ENCODE results near the gene PRKAG2.

Gene PRKAG2

GRCh38 chr7:151808400-151809145 is 68.3 kb downstream of the PRKAG2 start:
- no peak overlapping the region for H3K27ac ChIP-seq
- no peak for DNase-seq (ENCODE audit: low read depth, low spot score)

GRCh38 chr7:151807846-151808245 is 69.1 kb downstream of the PRKAG2 start:
- no peak for DNase-seq (ENCODE audit: low read depth, low spot score)
- H3K27ac ChIP-seq = no peak overlapping the region

DNA sequence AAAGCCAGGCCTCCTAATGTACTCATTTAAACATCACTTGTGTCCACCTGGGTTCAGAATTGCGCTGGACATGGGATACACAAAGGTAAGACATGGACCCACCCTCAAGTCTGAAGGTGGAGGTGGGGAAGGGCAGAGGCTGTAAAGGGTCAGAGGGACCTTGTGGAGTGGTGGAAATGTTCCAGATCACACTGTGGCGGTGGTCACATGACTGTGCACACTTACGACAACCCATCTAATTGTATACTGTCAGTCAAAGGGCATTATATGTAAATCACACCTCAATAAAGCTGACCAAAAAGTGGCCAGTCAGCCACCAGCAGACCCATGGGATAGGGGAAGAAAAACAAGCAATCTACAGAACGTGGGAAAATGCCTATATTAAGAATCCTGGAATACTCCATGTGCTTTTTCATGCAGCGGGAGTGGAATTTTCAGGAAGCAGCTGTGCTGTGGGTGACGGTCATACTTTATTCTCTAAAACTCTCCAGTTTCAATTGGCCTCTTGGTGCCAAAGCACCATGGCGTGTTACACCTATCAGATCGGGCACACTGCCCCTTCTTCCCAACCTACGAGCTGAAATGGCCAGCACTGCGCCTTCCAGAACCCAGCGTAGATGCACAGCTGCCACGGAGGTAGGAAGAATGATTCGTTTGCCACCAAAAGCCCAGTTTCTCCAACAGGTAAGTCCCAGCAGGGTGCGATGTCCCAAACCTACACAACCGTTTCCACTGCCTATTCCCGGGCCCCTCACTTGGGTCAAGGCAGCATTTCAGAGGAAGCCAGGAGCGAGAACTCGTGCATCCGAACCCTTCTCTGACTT is 69.8 kb downstream of the PRKAG2 start:
- no peak overlapping the region for H3K27ac ChIP-seq
- no peak for DNase-seq (ENCODE audit: low read depth, low spot score)

- H3K27ac ChIP-seq = no peak overlapping the region
- DNase-seq (ENCODE audit: low read depth, low spot score) = no peak
Observed at GRCh38 chr7:151806204-151806603, 70.7 kb downstream of the PRKAG2 start.

GRCh38 chr7:151805191-151805590 is 71.7 kb downstream of the PRKAG2 start:
- H3K27ac ChIP-seq = no peak overlapping the region
- DNase-seq (ENCODE audit: low read depth, low spot score) = no peak

DNA sequence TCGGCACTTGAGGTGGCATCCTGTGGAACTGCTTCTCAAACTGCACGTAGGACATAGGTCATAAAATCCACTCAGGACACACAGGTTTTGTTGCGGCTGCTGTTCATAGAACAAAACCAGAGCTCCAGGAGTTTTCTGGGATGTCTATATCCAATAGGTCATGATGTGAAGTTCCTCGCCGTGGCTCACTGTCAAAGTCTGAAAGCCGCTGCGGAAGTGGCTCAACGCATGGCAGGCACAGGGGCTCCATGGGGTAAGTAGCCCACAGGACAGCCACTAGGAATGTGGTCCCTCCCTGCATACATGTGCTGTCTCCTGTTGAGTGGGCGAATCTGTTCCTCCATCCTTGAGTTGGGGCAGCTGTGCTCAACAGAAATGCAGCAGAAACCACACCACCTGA is 72.2 kb downstream of the PRKAG2 start:
- no peak overlapping the region for H3K27ac ChIP-seq
- no peak for DNase-seq (ENCODE audit: low read depth, low spot score)

DNA sequence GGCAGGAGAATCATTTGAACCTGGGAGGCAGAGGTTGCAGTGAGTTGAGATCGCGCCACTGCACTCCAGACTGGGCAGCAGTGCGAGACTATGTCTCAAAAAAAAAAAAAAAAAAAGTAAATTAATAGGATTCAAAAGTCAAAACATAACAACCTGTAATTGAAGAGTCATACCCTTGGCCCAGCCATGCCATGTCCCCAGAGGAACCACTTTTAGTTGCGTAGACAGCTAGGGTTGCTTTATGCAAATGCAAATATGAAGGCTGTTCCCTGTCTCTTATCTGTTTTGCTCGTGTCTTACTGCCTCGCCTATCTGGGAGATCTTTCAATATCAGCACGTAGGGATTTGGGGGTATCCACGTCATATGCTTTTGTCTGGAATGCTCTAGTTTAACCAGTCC is 73.1 kb downstream of the PRKAG2 start:
- DNase-seq (ENCODE audit: low read depth, low spot score) = no peak
- H3K27ac ChIP-seq = no peak overlapping the region

GRCh38 chr7:151802469-151802846 is 74.5 kb downstream of the PRKAG2 start:
- no peak for DNase-seq (ENCODE audit: low read depth, low spot score)
- H3K27ac ChIP-seq = no peak overlapping the region

DNA sequence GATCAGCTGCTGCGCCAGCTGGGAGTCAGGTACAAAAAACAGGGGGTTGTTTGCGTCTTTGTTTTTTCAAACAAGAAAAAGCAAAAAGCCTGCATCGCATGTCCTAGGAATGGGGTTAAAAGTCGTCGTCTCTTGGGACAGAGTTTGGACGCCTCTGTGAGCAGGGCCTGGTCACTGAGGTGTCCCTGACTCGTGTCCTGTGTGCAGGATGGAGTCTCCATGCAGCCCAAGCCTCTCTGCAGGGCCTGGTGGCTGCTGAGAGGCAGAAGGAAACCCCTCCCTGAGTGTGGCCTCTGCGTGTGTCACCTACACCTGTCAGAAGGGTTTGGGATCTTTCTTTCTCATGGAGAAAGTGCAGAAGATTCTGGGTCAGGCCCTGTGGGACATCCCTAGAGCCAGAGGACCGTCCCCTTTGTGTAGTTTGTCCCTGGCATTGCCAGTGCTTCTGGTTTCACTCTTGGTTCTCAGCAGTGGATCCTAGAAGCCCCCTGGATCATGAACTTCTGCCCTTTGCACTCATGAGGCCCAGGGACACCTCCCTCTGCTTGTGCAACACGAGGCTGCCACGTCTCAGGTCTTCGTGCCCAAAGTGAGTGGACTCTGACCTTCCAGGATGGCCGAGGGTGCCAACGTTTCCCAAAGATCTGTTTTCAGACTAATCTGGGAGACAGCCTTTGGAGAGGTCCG is 75.0 kb downstream of the PRKAG2 start:
- DNase-seq (ENCODE audit: low read depth, low spot score) = no peak

DNA sequence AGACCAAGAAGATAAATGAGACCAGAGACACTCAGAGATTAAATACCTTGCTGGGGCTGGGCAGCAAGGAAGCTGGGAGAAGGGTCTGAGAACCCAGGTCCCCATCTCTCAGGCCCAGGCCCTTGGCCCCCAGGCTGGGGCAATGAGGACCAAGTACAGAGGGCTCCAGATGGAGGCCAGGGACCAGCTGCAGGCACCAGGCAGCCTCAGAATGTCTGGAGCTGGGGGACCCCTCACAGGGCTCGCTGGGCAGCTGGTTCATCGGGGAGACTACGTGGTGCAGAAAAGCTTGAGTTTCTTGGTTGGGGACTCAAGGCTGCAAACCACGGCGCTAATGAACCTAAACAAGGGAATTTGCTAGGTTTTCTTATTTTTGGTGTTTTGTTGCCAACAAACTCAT is 75.6 kb downstream of the PRKAG2 start:
- DNase-seq (ENCODE audit: low read depth, low spot score) = no peak
- no peak overlapping the region for H3K27ac ChIP-seq

More for the DNA sequence above, 75.0 kb downstream of the PRKAG2 start:
- H3K27ac ChIP-seq = no peak overlapping the region

GRCh38 chr7:151800861-151801260 is 76.1 kb downstream of the PRKAG2 start:
- H3K27ac ChIP-seq = no peak overlapping the region
- DNase-seq (ENCODE audit: low read depth, low spot score) = no peak

GRCh38 chr7:151800391-151800790 is 76.5 kb downstream of the PRKAG2 start:
- no peak overlapping the region for H3K27ac ChIP-seq
- DNase-seq (ENCODE audit: low read depth, low spot score) = no peak

- no peak overlapping the region for H3K27ac ChIP-seq
- no peak for DNase-seq (ENCODE audit: low read depth, low spot score)
Observed at GRCh38 chr7:151799506-151799905, 77.4 kb downstream of the PRKAG2 start.

GRCh38 chr7:151798851-151799448 is 78.0 kb downstream of the PRKAG2 start:
- DNase-seq (ENCODE audit: low read depth, low spot score) = no peak
- H3K27ac ChIP-seq = no peak overlapping the region

DNA sequence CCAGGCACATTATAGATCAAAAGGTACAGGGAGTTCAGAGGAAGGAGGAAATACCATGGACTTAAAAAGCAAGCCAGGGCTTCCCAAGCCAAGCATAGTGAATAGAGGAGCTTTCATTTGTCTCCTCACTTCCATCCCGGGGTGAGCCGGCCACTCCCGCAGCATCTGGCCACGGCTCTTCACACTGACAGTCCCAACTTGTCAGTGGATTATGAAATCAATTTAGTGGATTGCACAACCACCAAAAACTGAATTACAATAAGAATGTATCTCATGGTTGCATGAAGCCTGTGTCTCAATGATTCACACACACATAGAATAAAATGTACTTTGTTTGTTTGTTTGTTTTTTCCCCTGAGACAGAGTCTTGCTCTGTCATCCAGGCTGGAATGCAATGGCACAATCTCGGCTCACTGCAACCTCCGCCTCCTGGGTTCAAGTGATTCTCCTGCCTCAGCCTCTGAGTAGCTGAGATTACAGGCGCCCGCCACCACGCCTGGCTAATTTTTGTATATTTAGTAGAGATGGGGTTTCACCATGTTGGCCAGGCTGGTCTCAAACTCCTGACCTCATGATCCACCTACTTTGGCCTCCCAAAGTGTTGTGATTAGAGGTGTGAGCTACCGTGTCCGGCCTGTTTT is 79.1 kb downstream of the PRKAG2 start:
- peak overlapping the region; percentile 73 for H3K27ac ChIP-seq
- peak; percentile 87 for DNase-seq (ENCODE audit: low read depth, low spot score)

- no peak for DNase-seq (ENCODE audit: low read depth, low spot score)
- peak overlapping the region; percentile 73 for H3K27ac ChIP-seq
Observed at GRCh38 chr7:151796871-151797537, 79.9 kb downstream of the PRKAG2 start.

GRCh38 chr7:151796091-151796870 is 80.6 kb downstream of the PRKAG2 start:
- DNase-seq (ENCODE audit: low read depth, low spot score) = no peak
- peak overlapping the region; percentile 73 for H3K27ac ChIP-seq

GRCh38 chr7:151795168-151795811 is 81.6 kb downstream of the PRKAG2 start:
- H3K27ac ChIP-seq = no peak overlapping the region
- no peak for DNase-seq (ENCODE audit: low read depth, low spot score)

Measured in epithelial cell of prostate (primary cell).